HG03457 (cell line): ENCODE data around the gene APCDD1.
"Not testable (repeated sequence)": the region's sequence is repeated elsewhere in the genome, so short reads cannot be mapped to it uniquely, and the experiment has no call there.

Experiments used
- ATAC-seq: cut with Tn5 transposase; IDR thresholded peaks from one replicate; pipeline ENCODE4 v1.9.1; 2021; ENCODE audit warnings: moderate number of reproducible peaks; ENCODE audit not compliant: unreplicated experiment

APCDD1 gene

GRCh38 chr18:10524507-10525370 lies 70.3 kb downstream of the APCDD1 start:
- no peak for ATAC-seq

GRCh38 chr18:10525371-10525691 lies 70.9 kb downstream of the APCDD1 start:
- ATAC-seq = no peak

GRCh38 chr18:10525697-10526560 lies 71.5 kb downstream of the APCDD1 start, which contains the start of gene NAPG:
Gene NAPG, plus strand, starts transcription at chr18:10526027. Its CDS starts 76 bp downstream, at chr18:10526103.
- ATAC-seq = peak; percentile 76

- ATAC-seq = no peak
Observed at GRCh38 chr18:10526561-10526949, 72.1 kb downstream of the APCDD1 start.

GRCh38 chr18:10528439-10528838 lies 74.0 kb downstream of the APCDD1 start:
- no peak for ATAC-seq

- no peak for ATAC-seq
Observed at GRCh38 chr18:10530002-10530401, 75.6 kb downstream of the APCDD1 start.

- ATAC-seq = no peak
Observed at GRCh38 chr18:10530852-10531251, 76.4 kb downstream of the APCDD1 start.

GRCh38 chr18:10533111-10533510 lies 78.7 kb downstream of the APCDD1 start:
- no peak for ATAC-seq

- ATAC-seq = no peak
Observed at GRCh38 chr18:10536280-10536679, 81.8 kb downstream of the APCDD1 start.

GRCh38 chr18:10537765-10538164 lies 83.3 kb downstream of the APCDD1 start:
- ATAC-seq = no peak

- not testable (repeated sequence) for ATAC-seq
Observed at GRCh38 chr18:10539124-10539523, 84.7 kb downstream of the APCDD1 start.
